ENCODE measurements around the gene NBPF15. TPM values are rescaled to one million over a fixed set of nuclear protein-coding genes. Genes with fewer than 3 reads are reported as not detected.

Gene NBPF15, protein sequence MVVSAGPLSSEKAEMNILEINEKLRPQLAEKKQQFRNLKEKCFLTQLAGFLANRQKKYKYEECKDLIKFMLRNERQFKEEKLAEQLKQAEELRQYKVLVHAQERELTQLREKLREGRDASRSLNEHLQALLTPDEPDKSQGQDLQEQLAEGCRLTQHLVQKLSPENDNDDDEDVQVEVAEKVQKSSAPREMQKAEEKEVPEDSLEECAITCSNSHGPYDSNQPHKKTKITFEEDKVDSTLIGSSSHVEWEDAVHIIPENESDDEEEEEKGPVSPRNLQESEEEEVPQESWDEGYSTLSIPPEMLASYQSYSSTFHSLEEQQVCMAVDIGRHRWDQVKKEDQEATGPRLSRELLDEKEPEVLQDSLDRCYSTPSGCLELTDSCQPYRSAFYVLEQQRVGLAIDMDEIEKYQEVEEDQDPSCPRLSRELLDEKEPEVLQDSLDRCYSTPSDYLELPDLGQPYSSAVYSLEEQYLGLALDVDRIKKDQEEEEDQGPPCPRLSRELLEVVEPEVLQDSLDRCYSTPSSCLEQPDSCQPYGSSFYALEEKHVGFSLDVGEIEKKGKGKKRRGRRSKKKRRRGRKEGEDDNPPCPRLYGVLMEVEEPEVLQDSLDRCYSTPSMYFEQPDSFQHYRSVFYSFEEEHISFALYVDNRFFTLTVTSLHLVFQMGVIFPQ
- 106 TPM for total RNA-seq

DNA sequence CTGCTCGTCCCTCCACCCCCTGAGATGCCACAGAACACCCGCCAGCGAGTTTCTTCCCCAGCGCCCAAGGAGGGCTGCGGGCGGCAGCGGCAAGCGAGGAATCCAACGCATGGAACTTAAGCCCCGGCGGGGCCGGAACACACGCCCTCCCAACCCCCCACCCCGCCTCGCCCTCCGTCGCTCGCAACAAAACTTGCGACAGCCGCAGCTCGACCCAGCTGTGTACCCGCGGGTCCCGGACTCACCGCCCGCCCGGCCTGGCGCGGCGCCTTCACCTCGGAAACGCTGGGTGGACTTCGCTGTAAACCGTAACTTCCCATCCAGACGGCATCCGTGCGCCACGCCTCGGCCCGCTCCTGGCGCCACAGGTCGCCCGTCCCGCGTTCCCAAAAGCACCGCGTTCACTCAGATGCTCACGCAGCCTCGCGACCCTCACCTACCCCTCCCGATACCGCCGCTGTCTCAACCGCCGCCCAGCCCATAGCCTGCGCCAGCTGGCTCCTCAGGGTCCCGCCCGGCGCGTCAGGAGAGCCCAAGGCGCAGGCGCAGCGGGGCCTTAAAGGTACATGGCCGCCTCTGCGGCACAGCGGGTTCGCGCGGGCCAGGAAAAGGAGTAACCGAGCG, at the start of gene NBPF15:
TSS of gene NBPF15 (minus strand) at position 534 of the 624 bp plus-strand sequence. CDS start 21,666 bp downstream, outside the sequence.

Small RNA genes lying within 50 kb of the gene (small RNA-seq; reads per million reads assigned to genes)
- gene AC246785.4 (ENCODE audit: low replicate concordance) (not detected), gene RNVU1-15 (ENCODE audit: low replicate concordance) (3.3 reads per million, percentile 84 among the genes with 10 or more reads in this experiment)

Other genes with a start within 250 kb of the NBPF15 start
- gene PPIAL4E, start 88.0 kb downstream of the NBPF15 start, total RNA-seq, result 1.9 TPM
- not detected for gene PPIAL4F, start 131.2 kb upstream of the NBPF15 start, total RNA-seq

Measured in parietal lobe (tissue), 2 donors.